GM12874 (cell line): ENCODE results near the gene SNRPB2.
A peak's percentile ranks its signal among the peaks of the same experiment; 100 is the strongest.

Experiments
- CTCF ChIP-seq: IDR thresholded peaks from 2 replicates; pipeline ENCODE4 v1.5.1; 2011; ENCODE audit warnings: low read depth, mild to moderate bottlenecking, control low read depth, low read length, moderate library complexity; ENCODE audit not compliant: insufficient read depth

Gene SNRPB2

GRCh38 chr20:16694161-16694560 is 35.7 kb upstream of the SNRPB2 start:
- TF ChIP-seq CTCF, result no peak

GRCh38 chr20:16695628-16696027 is 34.2 kb upstream of the SNRPB2 start:
- no peak for TF ChIP-seq CTCF

DNA sequence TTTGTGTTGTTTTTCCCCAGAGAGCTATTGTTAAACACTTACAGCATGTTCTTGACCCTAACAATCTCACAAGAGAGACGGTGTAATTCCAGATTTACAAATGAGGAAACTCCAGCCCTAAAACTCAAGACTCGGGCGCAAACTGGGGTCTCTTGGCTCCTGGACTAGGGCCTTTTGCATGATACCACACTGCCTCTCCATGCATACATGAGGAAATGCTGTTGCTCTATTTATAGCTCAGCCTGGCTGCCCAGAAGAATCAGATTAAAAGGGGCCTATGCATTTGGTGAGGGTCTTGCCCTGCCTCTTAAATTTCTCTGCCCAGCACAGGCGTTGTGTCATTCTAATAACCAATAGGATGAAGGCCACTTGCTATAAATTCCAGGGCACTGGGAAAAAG is 30.5 kb upstream of the SNRPB2 start:
- no peak for TF ChIP-seq CTCF

GRCh38 chr20:16701296-16701695 is 28.5 kb upstream of the SNRPB2 start:
- peak; percentile 27; the same call in 1 of the 2 replicates for TF ChIP-seq CTCF

- TF ChIP-seq CTCF, result no peak
Observed at GRCh38 chr20:16703570-16703969, 26.3 kb upstream of the SNRPB2 start.

GRCh38 chr20:16707674-16708073 is 22.2 kb upstream of the SNRPB2 start:
- no peak for TF ChIP-seq CTCF

DNA sequence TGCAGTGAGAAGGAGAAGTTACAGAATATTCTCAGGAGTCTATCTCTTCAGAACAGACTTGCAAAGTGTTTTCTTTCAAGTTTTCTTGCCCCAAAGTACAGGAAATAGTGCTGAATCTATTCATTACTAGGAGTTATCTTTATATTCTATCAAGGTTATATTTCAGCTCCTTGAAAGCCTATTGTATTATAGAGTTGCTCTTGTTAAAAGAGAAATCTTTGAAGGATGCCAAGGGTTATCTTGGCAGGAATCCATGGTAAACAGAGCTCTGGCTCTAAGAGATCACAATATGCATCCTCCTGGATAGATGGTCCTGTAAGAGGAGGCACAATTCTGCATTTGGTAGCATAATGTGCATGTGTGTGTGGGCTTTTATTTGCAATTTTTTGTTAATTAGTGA is 21.2 kb upstream of the SNRPB2 start:
- no peak for TF ChIP-seq CTCF

DNA sequence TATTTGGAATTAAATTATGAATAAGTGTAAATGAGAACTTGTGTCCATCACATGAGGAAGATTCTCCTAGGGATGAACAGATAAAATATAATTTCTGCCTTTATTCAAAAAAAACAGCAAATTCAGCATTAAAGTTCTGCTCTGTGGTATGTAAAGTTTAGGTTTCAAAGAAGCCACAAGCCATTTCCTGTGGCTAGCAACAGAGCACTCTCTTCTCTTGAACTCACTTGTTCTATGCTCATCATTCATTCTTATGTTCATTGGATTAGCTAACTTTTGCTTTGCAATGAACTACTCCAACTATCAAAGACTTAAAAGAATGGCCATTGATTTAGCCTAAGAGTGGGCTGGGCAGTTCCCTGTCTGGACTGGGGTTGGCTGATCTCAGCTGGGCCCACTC is 20.8 kb upstream of the SNRPB2 start:
- no peak for TF ChIP-seq CTCF
